T-helper 22 cell (primary cell): Measurements from ENCODE around the gene PCSK5.
"Not testable (repeated sequence)": the region's sequence is repeated elsewhere in the genome, so short reads cannot be mapped to it uniquely, and the experiment has no call there.

Source experiments
- DNase-seq: peaks from one replicate; pipeline ENCODE4 v3.0.0-alpha.2; 2020; ENCODE audit warnings: low read depth

Gene PCSK5

GRCh38 chr9:76313771-76314170 is 423.3 kb downstream of the PCSK5 start:
- no peak for DNase-seq

GRCh38 chr9:76314321-76314720 is 423.8 kb downstream of the PCSK5 start:
- DNase-seq, result no peak

- DNase-seq, result no peak
Observed at GRCh38 chr9:76316069-76316468, 425.6 kb downstream of the PCSK5 start.

- not testable (repeated sequence) for DNase-seq
Observed at GRCh38 chr9:76319466-76319865, 429.0 kb downstream of the PCSK5 start.

- DNase-seq, result no peak
Observed at GRCh38 chr9:76321195-76321828, 430.8 kb downstream of the PCSK5 start.

- no peak for DNase-seq
Observed at GRCh38 chr9:76322810-76323209, 432.3 kb downstream of the PCSK5 start.

GRCh38 chr9:76323490-76323889 is 433.0 kb downstream of the PCSK5 start:
- DNase-seq, result no peak

GRCh38 chr9:76324030-76324429 is 433.6 kb downstream of the PCSK5 start:
- DNase-seq, result not testable (repeated sequence)

GRCh38 chr9:76330034-76330433 is 439.6 kb downstream of the PCSK5 start:
- no peak for DNase-seq

GRCh38 chr9:76333388-76333787 is 442.9 kb downstream of the PCSK5 start:
- DNase-seq, result no peak

GRCh38 chr9:76333964-76334363 is 443.5 kb downstream of the PCSK5 start:
- DNase-seq, result no peak

- no peak for DNase-seq
Observed at GRCh38 chr9:76336027-76336426, 445.6 kb downstream of the PCSK5 start.

- no peak for DNase-seq
Observed at GRCh38 chr9:76338418-76338817, 447.9 kb downstream of the PCSK5 start.

GRCh38 chr9:76341616-76342015 is 451.1 kb downstream of the PCSK5 start:
- no peak for DNase-seq

GRCh38 chr9:76342201-76342600 is 451.7 kb downstream of the PCSK5 start:
- DNase-seq, result no peak

- no peak for DNase-seq
Observed at GRCh38 chr9:76342858-76343257, 452.4 kb downstream of the PCSK5 start.

- DNase-seq, result no peak
Observed at GRCh38 chr9:76349865-76350264, 459.4 kb downstream of the PCSK5 start.

GRCh38 chr9:76351006-76351405 is 460.5 kb downstream of the PCSK5 start:
- DNase-seq, result no peak

GRCh38 chr9:76352026-76352620 is 461.6 kb downstream of the PCSK5 start:
- DNase-seq, result no peak

GRCh38 chr9:76353280-76353679 is 462.8 kb downstream of the PCSK5 start:
- no peak for DNase-seq

GRCh38 chr9:76354221-76354620 is 463.7 kb downstream of the PCSK5 start:
- DNase-seq, result no peak

- DNase-seq, result no peak
Observed at GRCh38 chr9:76355886-76356285, 465.4 kb downstream of the PCSK5 start.

- DNase-seq, result no peak
Observed at GRCh38 chr9:76357555-76357954, 467.1 kb downstream of the PCSK5 start.

- DNase-seq, result no peak
Observed at GRCh38 chr9:76358628-76359280, 468.3 kb downstream of the PCSK5 start.
